Adrenal gland (tissue), 12 donors: ENCODE measurements around the gene CCS. TPM values are rescaled to one million over a fixed set of nuclear protein-coding genes. Genes with fewer than 3 reads are reported as not detected.

Experiments used
- DNase-seq, 7 donors: peaks; one replicate each; pipeline ENCODE4 v3.0.0-alpha.2; 2019 to 2020
- H3K27ac ChIP-seq, 5 donors: fragments of 200-600 bp; sonication (generic) in 4 of 5; 1 replicate in 3 of 5; 2 replicates in 2 of 5; pipeline versions ENCODE4 v1.5.1 to v1.8.0; 2016 to 2020; ENCODE audit warnings: mild to moderate bottlenecking in 1 of 5
- H3K27me3 ChIP-seq: fragments of 200-600 bp; 2 replicates; pipeline ENCODE4 v1.8.0; 2021
- H3K36me3 ChIP-seq, 2 donors: fragments of 200-600 bp; replicated peaks in 1 of 2; 1 replicate in 1 of 2; 2 replicates in 1 of 2; pipeline versions ENCODE4 v1.5.1 to v1.8.0; 2018 to 2022
- H3K4me1 ChIP-seq, 2 donors: fragments of 200-600 bp; replicated peaks in 1 of 2; 1 replicate in 1 of 2; 2 replicates in 1 of 2; pipeline versions ENCODE4 v1.5.1 to v1.8.0; 2018 to 2021
- H3K4me3 ChIP-seq, 4 donors: fragments of 200-600 bp; sonication (generic) in 3 of 4; one replicate each; pipeline ENCODE4 v1.5.1; 2016 to 2018
- H3K9me3 ChIP-seq, 3 donors: fragments of 200-600 bp; sonication (generic) in 1 of 3; replicated peaks in 1 of 3; 1 replicate in 2 of 3; 2 replicates in 1 of 3; pipeline versions ENCODE4 v1.5.1 to v1.8.0; 2016 to 2021
- CTCF ChIP-seq, 6 experiments: fragments of 450-650 bp in 4 of 6; fragments of 200-600 bp in 2 of 6; sonication (generic) in 1 of 6; IDR thresholded peaks; 1 replicate in 5 of 6; 2 replicates in 1 of 6; pipeline versions ENCODE4 v1.5.1 to v1.8.0; 2016 to 2021; ENCODE audit warnings: antibody characterized with exemption in 6 of 6, mild to moderate bottlenecking in 2 of 6, moderate library complexity in 1 of 6
- POLR2A ChIP-seq, 2 donors: fragments of 450-650 bp; IDR thresholded peaks; one replicate each; pipeline ENCODE4 v1.6.1; 2017; ENCODE audit warnings: antibody characterized with exemption in 2 of 2, mild to moderate bottlenecking in 2 of 2, moderate library complexity in 1 of 2
- WGBS, 4 donors: extraction: QIAGEN DNeasy Blood & Tissue Kit in 2 of 4; methylation state at CpG; one replicate each; pipeline versions ENCODE4 v1.1.5 to v1.1.7; 2013 to 2017; 5-methylcytosine and 5-hydroxymethylcytosine counted together
- intact Hi-C, 2 donors: fragments of 100-400 bp; cut with DNase I; formaldehyde crosslinking; loops; one replicate each; pipeline versions ENCODE4 v1.14.1 to v1.15.0; 2022 to 2023
- polyA plus RNA-seq, 3 donors: library from polyadenylated mRNA; stranded (reverse); fragments of 200-250 nt in 2 of 3; fragments of 350-450 nt in 1 of 3; fragmentation: Illumina TruSeq in 1 of 3; extraction: RNeasy Lipid Tissue Mini Kit (QIAGEN cat#74804) in 1 of 3; gene quantifications; one replicate each; pipeline ENCODE4 v1.2.3, GENCODE V29; 2013 to 2014
- small RNA-seq, 2 donors: library from RNA; depleted of rRNA; stranded (forward); fragments of <200 nt; gene quantifications; one replicate each; pipeline ENCODE3, GENCODE V24; 2016
- total RNA-seq, 9 donors: library from RNA; depleted of rRNA in 4 of 9; stranded (reverse); fragments of >200 nt in 4 of 9; fragments of 120-200 nt in 1 of 9; fragmentation: NEBNext Ultra II Directional in 1 of 9; extraction: Animal tissue kit (Norgen Biotek cat#: 25700) in 1 of 9; gene quantifications; one replicate each; pipeline versions ENCODE4 v1.1.0 to v1.2.4, GENCODE V29; 2013 to 2023
- donor health status: healthy with polysubstance abuse.
- donor health status: Bipolar disorder and iron deficiency.
- donor health status: DM: yes; HTN: yes; CAD: no.
- donor health status: DM: no; HTN: no; CAD: no.
- donor health status: DM: no; HTN: no; CAD: no.
- donor health status: DM: yes; HTN: yes; CAD: no.

Gene CCS
- total and polyA plus RNA-seq, 12 donors = 21.9 to 204 (median 47.8) TPM

GRCh38 chr11:66653123-66653522 lies 60.1 kb downstream of the CCS start:
- DNase-seq = no peak
- H3K27me3 ChIP-seq = no peaks in the 10 kb centered on the region
- H3K36me3 ChIP-seq = peaks cover 0 to 42% of the 10 kb centered on the region in 2 donors
- TF ChIP-seq CTCF (IDR thresholded peaks at IDR 0.05) = no peak
- no peak for TF ChIP-seq POLR2A (IDR thresholded peaks at IDR 0.05)
- H3K4me3 ChIP-seq = no peak overlapping the region
- intact Hi-C loops = no loop called here
- no peaks in the 10 kb centered on the region for H3K4me1 ChIP-seq
- H3K27ac ChIP-seq = no peak overlapping the region
- WGBS, 4 donors = 92 to 95% (median 94%) methylated on average over 6 of the region's 6 CpGs
- H3K9me3 ChIP-seq = no peaks in the 10 kb centered on the region

Small RNA genes lying within 50 kb of the gene (small RNA-seq; reads per million reads assigned to genes)
- gene RNU4-39P = 0 to 0.12 reads per million in 2 donors

Other genes with a start within 250 kb of the CCS start
- gene BRMS1, start 248.1 kb upstream of the CCS start, total RNA-seq = 10 to 100 TPM; 22.4 to 52.4 (median 41.6) TPM
- gene BRMS1, start 248.1 kb upstream of the CCS start, polyA plus RNA-seq = 10 to 100 TPM; 41.1 to 55.3 (median 53.8) TPM
- gene B4GAT1, start 245.6 kb upstream of the CCS start, total RNA-seq = 100 to 1,000 TPM in 1 of 9 donors, 10 to 100 TPM in 8; 36.1 to 115 (median 61.8) TPM
- 10 to 100 TPM; 20.8 to 31.5 (median 24.6) TPM for gene B4GAT1, start 245.6 kb upstream of the CCS start, polyA plus RNA-seq
- 1 to 10 TPM in 6 of 9 donors, under 1 TPM in 2, not detected in 1; 0.84 to 2.5 (median 1.2) TPM for gene SLC29A2, start 221.4 kb upstream of the CCS start, total RNA-seq
- gene SLC29A2, start 221.4 kb upstream of the CCS start, polyA plus RNA-seq = 1 to 10 TPM in 2 of 3 donors, under 1 TPM in 1; 0.48 to 4.7 (median 4.5) TPM
- under 1 TPM in 3 of 9 donors, not detected in 6; 0.06 to 0.55 (median 0.47) TPM for gene NPAS4, start 172.2 kb upstream of the CCS start, total RNA-seq
- gene NPAS4, start 172.2 kb upstream of the CCS start, polyA plus RNA-seq = under 1 TPM; 0.24 to 0.72 (median 0.26) TPM
- gene MRPL11, start 154.3 kb upstream of the CCS start, total RNA-seq = 10 to 100 TPM; 27.7 to 53.8 (median 33.9) TPM
- 10 to 100 TPM; 22.3 to 40.6 (median 27.3) TPM for gene MRPL11, start 154.3 kb upstream of the CCS start, polyA plus RNA-seq
- gene PELI3, start 126.3 kb upstream of the CCS start, total RNA-seq = 10 to 100 TPM in 8 of 9 donors, 1 to 10 TPM in 1; 10.0 to 34.3 (median 21.1) TPM
- 10 to 100 TPM in 2 of 3 donors, 1 to 10 TPM in 1; 6.4 to 24.5 (median 13.0) TPM for gene PELI3, start 126.3 kb upstream of the CCS start, polyA plus RNA-seq
- gene DPP3, start 112.8 kb upstream of the CCS start, total RNA-seq = 10 to 100 TPM; 25.5 to 70.9 (median 43.3) TPM
- gene DPP3, start 112.8 kb upstream of the CCS start, polyA plus RNA-seq = 10 to 100 TPM; 23.6 to 27.2 (median 24.3) TPM
- gene BBS1, start 82.5 kb upstream of the CCS start, total RNA-seq = 100 to 1,000 TPM in 2 of 9 donors, 10 to 100 TPM in 7; 27.7 to 132 (median 56.8) TPM
- 10 to 100 TPM; 24.1 to 39.5 (median 26.7) TPM for gene BBS1, start 82.5 kb upstream of the CCS start, polyA plus RNA-seq
- 10 to 100 TPM in 8 of 9 donors, 1 to 10 TPM in 1; 9.4 to 34.7 (median 21.7) TPM for gene ZDHHC24, start 47.1 kb upstream of the CCS start, total RNA-seq
- 10 to 100 TPM in 1 of 3 donors, 1 to 10 TPM in 2; 8.6 to 12.8 (median 9.7) TPM for gene ZDHHC24, start 47.1 kb upstream of the CCS start, polyA plus RNA-seq
- under 1 TPM in 2 of 9 donors, not detected in 7; 0.06 to 0.26 TPM for gene ACTN3, start 46.3 kb upstream of the CCS start, total RNA-seq
- gene ACTN3, start 46.3 kb upstream of the CCS start, polyA plus RNA-seq = under 1 TPM; 0.09 to 0.16 (median 0.13) TPM
- 100 to 1,000 TPM in 8 of 9 donors, 10 to 100 TPM in 1; 57.4 to 264 (median 181) TPM for gene CTSF, start 24.6 kb upstream of the CCS start, total RNA-seq
- 10 to 100 TPM; 37.0 to 54.6 (median 44.4) TPM for gene CTSF, start 24.6 kb upstream of the CCS start, polyA plus RNA-seq
- gene CCDC87, start 122 bp upstream of the CCS start, total RNA-seq = under 1 TPM; 0.30 to 0.84 (median 0.50) TPM
- gene CCDC87, start 122 bp upstream of the CCS start, polyA plus RNA-seq = under 1 TPM; 0.13 to 0.90 (median 0.24) TPM
- 100 to 1,000 TPM in 1 of 9 donors, 10 to 100 TPM in 8; 32.3 to 106 (median 44.1) TPM for gene RBM14, start 23.4 kb downstream of the CCS start, total RNA-seq
- 10 to 100 TPM; 29.1 to 96.7 (median 39.1) TPM for gene RBM14, start 23.4 kb downstream of the CCS start, polyA plus RNA-seq
- gene RBM4, start 45.5 kb downstream of the CCS start, total RNA-seq = 100 to 1,000 TPM in 7 of 9 donors, 10 to 100 TPM in 2; 89.9 to 243 (median 139) TPM
- gene RBM4, start 45.5 kb downstream of the CCS start, polyA plus RNA-seq = 100 to 1,000 TPM in 1 of 3 donors, 10 to 100 TPM in 2; 70.0 to 205 (median 79.4) TPM
- 10 to 100 TPM in 8 of 9 donors, 1 to 10 TPM in 1; 9.9 to 40.3 (median 18.9) TPM for gene RBM4B, start 84.7 kb downstream of the CCS start, total RNA-seq
- 10 to 100 TPM; 20.9 to 29.8 (median 23.3) TPM for gene RBM4B, start 84.7 kb downstream of the CCS start, polyA plus RNA-seq
- 10 to 100 TPM in 8 of 9 donors, 1 to 10 TPM in 1; 7.2 to 81.8 (median 63.7) TPM for gene SPTBN2, start 136.0 kb downstream of the CCS start, total RNA-seq
- gene SPTBN2, start 136.0 kb downstream of the CCS start, polyA plus RNA-seq = 10 to 100 TPM; 19.7 to 78.9 (median 28.5) TPM